Smooth muscle cell (in vitro differentiated cells): ENCODE results near the gene TPH2. TPM values are rescaled to one million over a fixed set of nuclear protein-coding genes. Genes with fewer than 3 reads are reported as not detected.

Experiments used
- DNase-seq: peaks from one replicate; lab custom pipeline; 2025; ENCODE audit not compliant: unreplicated experiment; lab: John Stamatoyannopoulos, UW
- H2AFZ ChIP-seq: fragments of 200-600 bp; sonication (generic); 2 replicates; pipeline ENCODE4 v1.6.0; 2016; ENCODE audit warnings: antibody characterized with exemption, low read depth, mild to moderate bottlenecking
- H3F3A ChIP-seq: fragments of 200-600 bp; sonication (generic); 2 replicates; pipeline ENCODE4 v1.6.0; 2017; ENCODE audit warnings: antibody characterized with exemption, low read depth
- H3K27ac ChIP-seq: fragments of 200-600 bp; sonication (generic); 2 replicates; pipeline ENCODE4 v1.5.1; 2016; ENCODE audit warnings: low read depth, mild to moderate bottlenecking
- H3K27me3 ChIP-seq: fragments of 200-600 bp; sonication (generic); 2 replicates; pipeline ENCODE4 v1.6.1; 2016; ENCODE audit warnings: low read depth, mild to moderate bottlenecking
- H3K36me3 ChIP-seq: fragments of 200-600 bp; sonication (generic); 2 replicates; pipeline ENCODE4 v1.5.1; 2016; ENCODE audit warnings: low read depth
- H3K4me1 ChIP-seq: fragments of 200-600 bp; sonication (generic); 2 replicates; pipeline ENCODE4 v1.5.1; 2016; ENCODE audit warnings: low read depth
- H3K4me2 ChIP-seq: fragments of 200-600 bp; sonication (generic); 2 replicates; pipeline ENCODE4 v1.6.0; 2016; ENCODE audit warnings: mild to moderate bottlenecking
- H3K4me3 ChIP-seq: fragments of 200-600 bp; sonication (generic); 2 replicates; pipeline ENCODE4 v1.5.1; 2016; ENCODE audit warnings: mild to moderate bottlenecking
- H3K79me2 ChIP-seq: fragments of 200-600 bp; sonication (generic); 2 replicates; pipeline ENCODE4 v1.6.0; 2016; ENCODE audit warnings: low read depth, mild to moderate bottlenecking
- H3K9ac ChIP-seq: fragments of 200-600 bp; sonication (generic); 2 replicates; pipeline ENCODE4 v1.6.0; 2016; ENCODE audit warnings: low read depth
- H3K9me3 ChIP-seq: fragments of 200-600 bp; sonication (generic); replicated peaks from 2 replicates; pipeline ENCODE4 v1.5.1; 2016; ENCODE audit warnings: low read depth
- H4K20me1 ChIP-seq: fragments of 200-600 bp; sonication (generic); 2 replicates; pipeline ENCODE4 v1.6.0; 2016; ENCODE audit warnings: low read depth
- WGBS: methylation state at CpG from one replicate; pipeline ENCODE4 v1.1.7; 2016; ENCODE audit warnings: low lambda C conversion rate; 5-methylcytosine and 5-hydroxymethylcytosine counted together
- polyA plus RNA-seq: library from polyadenylated mRNA; unstranded; fragments of >200 nt; fragmentation: Nextera tagmentation; extraction: Ambion mirVana; gene quantifications from 2 replicates; pipeline ENCODE4 v1.2.1, GENCODE V29; 2016
- total RNA-seq: library from RNA; depleted of rRNA; stranded (reverse); fragments of >200 nt; gene quantifications from 2 replicates; pipeline ENCODE4 v1.2.3, GENCODE V29; 2014
- TF ChIP-seq, protein P1 (sequence below): fragments of 200-600 bp; sonication (generic); IDR thresholded peaks from 2 replicates; pipeline ENCODE4 v1.5.1; 2017; ENCODE audit warnings: borderline replicate concordance, mild to moderate bottlenecking, antibody characterized with exemption; ENCODE audit not compliant: insufficient read depth, poor library complexity, severe bottlenecking

TPH2 gene
- total and polyA plus RNA-seq, 2 experiments from 2014 or later: not detected

DNA sequence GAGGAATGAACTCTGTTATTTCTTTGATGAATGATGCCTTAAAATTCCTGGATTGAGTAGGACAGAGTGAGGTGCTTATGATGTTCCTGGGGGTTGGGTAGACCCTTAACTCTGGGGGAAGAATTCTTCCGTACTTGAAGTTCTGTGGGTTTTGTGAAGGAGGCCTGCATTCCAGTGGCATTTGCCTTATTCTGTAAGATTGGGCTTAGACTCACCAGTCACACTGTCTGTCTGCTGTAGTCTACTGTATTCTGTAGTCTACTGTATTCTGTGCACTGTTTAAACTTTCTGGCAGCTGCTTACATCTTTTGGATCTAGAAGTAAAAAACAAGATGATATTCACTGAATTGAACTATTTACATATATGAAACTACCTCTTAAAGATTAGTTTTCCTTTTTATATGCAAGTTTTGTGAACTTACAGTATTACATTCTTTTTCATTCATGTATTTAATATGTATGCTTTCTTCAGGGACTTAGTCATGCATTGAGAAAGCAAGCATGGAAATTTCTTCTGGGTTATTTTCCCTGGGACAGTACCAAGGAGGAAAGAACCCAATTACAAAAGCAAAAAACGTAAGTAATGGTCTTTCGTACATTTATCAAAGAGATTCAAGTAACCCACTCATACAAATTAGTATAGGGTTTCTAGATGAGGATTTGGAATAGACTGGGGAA lies 42.3 kb upstream of the TPH2 start:
- TF ChIP-seq, protein P1, sequence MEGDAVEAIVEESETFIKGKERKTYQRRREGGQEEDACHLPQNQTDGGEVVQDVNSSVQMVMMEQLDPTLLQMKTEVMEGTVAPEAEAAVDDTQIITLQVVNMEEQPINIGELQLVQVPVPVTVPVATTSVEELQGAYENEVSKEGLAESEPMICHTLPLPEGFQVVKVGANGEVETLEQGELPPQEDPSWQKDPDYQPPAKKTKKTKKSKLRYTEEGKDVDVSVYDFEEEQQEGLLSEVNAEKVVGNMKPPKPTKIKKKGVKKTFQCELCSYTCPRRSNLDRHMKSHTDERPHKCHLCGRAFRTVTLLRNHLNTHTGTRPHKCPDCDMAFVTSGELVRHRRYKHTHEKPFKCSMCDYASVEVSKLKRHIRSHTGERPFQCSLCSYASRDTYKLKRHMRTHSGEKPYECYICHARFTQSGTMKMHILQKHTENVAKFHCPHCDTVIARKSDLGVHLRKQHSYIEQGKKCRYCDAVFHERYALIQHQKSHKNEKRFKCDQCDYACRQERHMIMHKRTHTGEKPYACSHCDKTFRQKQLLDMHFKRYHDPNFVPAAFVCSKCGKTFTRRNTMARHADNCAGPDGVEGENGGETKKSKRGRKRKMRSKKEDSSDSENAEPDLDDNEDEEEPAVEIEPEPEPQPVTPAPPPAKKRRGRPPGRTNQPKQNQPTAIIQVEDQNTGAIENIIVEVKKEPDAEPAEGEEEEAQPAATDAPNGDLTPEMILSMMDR: no peak
- Histone ChIP-seq H3K79me2 (no peaks in the 10 kb centered on the region), H3K4me2 (no peak overlapping the region), H4K20me1 (peaks cover 16% of the 10 kb centered on the region), H3K36me3 (peaks cover 14% of the 10 kb centered on the region), H2AFZ (no peak overlapping the region), H3F3A (no peaks in the 10 kb centered on the region), H3K9ac (no peak overlapping the region), H3K27me3 (no peaks in the 10 kb centered on the region), H3K4me3 (no peak overlapping the region), H3K9me3 (no peaks in the 10 kb centered on the region), H3K4me1 (no peaks in the 10 kb centered on the region), H3K27ac (peak overlapping the region; percentile 36)
- 76% methylated on average over 3 of the region's 3 CpGs for WGBS
- no peak for DNase-seq

DNA sequence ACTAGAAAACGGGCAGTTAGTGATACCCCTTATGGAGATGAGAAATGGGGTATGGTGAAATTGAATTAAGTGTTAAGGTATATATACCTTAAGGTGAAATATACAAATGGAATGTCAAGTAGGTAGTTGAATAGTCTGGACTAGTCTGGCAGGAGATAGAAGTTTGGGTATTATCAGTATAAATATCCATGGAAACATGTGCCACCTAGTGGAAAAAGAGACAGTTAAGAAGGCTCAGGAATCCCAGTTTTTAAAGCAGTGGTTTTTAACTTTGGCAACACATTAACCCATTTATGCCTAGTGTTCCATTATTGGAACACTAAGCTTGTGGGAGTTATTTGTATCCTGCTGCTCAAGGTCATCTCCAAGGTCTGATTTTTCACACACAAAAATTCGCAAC lies 38.6 kb upstream of the TPH2 start:
- H3K4me3 ChIP-seq: no peak overlapping the region
- no peaks in the 10 kb centered on the region for H3K79me2 ChIP-seq
- H3K27me3 ChIP-seq: no peaks in the 10 kb centered on the region
- no peaks in the 10 kb centered on the region for H3F3A ChIP-seq
- H3K4me2 ChIP-seq: no peak overlapping the region
- TF ChIP-seq, protein P1: no peak
- H2AFZ ChIP-seq: no peak overlapping the region
- H3K36me3 ChIP-seq: peaks cover 13% of the 10 kb centered on the region
- no peaks in the 10 kb centered on the region for H3K4me1 ChIP-seq
- no peak overlapping the region for H3K9ac ChIP-seq
- WGBS: 95% methylated on average over 2 of the region's 2 CpGs
- DNase-seq: no peak
- no peak overlapping the region for H3K27ac ChIP-seq
- H4K20me1 ChIP-seq: no peaks in the 10 kb centered on the region
- H3K9me3 ChIP-seq: no peaks in the 10 kb centered on the region

DNA sequence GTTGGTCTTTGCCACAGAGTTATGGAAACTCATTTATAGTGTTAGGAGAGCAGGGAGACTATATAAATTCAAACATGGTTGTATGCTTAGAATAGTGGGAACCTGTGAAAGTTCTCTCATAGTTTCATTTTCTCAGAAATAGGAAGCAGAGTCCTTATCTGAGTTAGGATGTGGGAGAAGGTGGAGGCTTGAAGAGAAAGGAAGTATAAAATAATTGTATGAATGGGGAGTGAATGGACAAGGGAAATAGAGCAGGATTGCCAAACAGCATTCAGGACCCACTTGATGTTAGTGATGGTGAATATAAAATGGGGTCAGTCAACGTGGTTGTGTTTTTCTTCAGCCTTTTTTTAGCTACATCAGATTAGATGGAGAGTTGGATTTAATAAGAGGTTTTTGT lies 34.0 kb upstream of the TPH2 start:
- Histone ChIP-seq H3F3A (no peaks in the 10 kb centered on the region), H3K4me1 (no peaks in the 10 kb centered on the region), H2AFZ (no peak overlapping the region), H4K20me1 (no peaks in the 10 kb centered on the region), H3K4me2 (no peak overlapping the region), H3K36me3 (peaks cover 19% of the 10 kb centered on the region), H3K9ac (no peak overlapping the region), H3K79me2 (no peaks in the 10 kb centered on the region), H3K27me3 (no peaks in the 10 kb centered on the region), H3K27ac (no peak overlapping the region), H3K4me3 (no peak overlapping the region), H3K9me3 (no peaks in the 10 kb centered on the region)
- DNase-seq: no peak
- TF ChIP-seq, protein P1: no peak
- WGBS: 94% methylated on average over 1 of the region's 1 CpG

DNA sequence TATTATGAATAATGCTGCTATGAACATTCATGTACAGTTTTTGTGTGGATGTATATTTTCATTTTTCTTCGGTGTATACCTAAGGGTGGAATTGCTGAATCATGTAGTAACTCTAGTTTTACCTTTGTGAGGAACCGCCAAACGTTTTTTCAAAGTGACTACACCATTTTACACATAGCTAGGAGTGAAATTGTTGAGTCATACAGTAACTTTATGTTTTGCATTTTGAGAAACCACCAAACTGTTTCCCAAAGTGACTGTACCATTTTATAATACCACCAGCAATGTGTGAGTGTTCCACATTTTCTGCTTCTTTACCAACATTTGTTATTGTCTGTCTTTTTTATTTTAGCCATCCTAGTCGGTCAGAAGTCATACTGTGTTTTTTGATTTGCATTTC lies 3.1 kb upstream of the TPH2 start:
- TF ChIP-seq, protein P1: no peak
- no peaks in the 10 kb centered on the region for H3K9me3 ChIP-seq
- H2AFZ ChIP-seq: no peak overlapping the region
- no peak for DNase-seq
- H3K9ac ChIP-seq: no peak overlapping the region
- no peaks in the 10 kb centered on the region for H4K20me1 ChIP-seq
- no peaks in the 10 kb centered on the region for H3F3A ChIP-seq
- no peak overlapping the region for H3K4me2 ChIP-seq
- no peak overlapping the region for H3K4me3 ChIP-seq
- no peaks in the 10 kb centered on the region for H3K36me3 ChIP-seq
- 80% methylated on average over 4 of the region's 4 CpGs for WGBS
- no peaks in the 10 kb centered on the region for H3K4me1 ChIP-seq
- peaks cover 5% of the 10 kb centered on the region for H3K27me3 ChIP-seq
- no peak overlapping the region for H3K27ac ChIP-seq
- no peaks in the 10 kb centered on the region for H3K79me2 ChIP-seq
